GM12891 (cell line): ENCODE results near the gene WHRN.

Experiments
- POLR2A ChIP-seq: IDR thresholded peaks from 2 replicates; pipeline ENCODE4 v1.6.1; 2011; ENCODE audit warnings: low read depth, low read length, control low read depth
- POLR2AphosphoS5 ChIP-seq: IDR thresholded peaks from 2 replicates; pipeline ENCODE4 v1.6.1; 2011; ENCODE audit warnings: low read depth, low read length, control low read depth

GRCh38 chr9:114370251-114370967 is 134.9 kb downstream of the WHRN start:
- no peak for TF ChIP-seq POLR2A
- TF ChIP-seq POLR2AphosphoS5, result no peak
